ENCODE measurements around the gene GNL2. TPM values are rescaled to one million over a fixed set of nuclear protein-coding genes. Genes with fewer than 3 reads are reported as not detected.
"Not testable (repeated sequence)": the region's sequence is repeated elsewhere in the genome, so short reads cannot be mapped to it uniquely, and the experiment has no call there.

Gene GNL2
- total and polyA plus RNA-seq, 4 donors: 14.8 to 29.2 (median 21.3) TPM

DNA sequence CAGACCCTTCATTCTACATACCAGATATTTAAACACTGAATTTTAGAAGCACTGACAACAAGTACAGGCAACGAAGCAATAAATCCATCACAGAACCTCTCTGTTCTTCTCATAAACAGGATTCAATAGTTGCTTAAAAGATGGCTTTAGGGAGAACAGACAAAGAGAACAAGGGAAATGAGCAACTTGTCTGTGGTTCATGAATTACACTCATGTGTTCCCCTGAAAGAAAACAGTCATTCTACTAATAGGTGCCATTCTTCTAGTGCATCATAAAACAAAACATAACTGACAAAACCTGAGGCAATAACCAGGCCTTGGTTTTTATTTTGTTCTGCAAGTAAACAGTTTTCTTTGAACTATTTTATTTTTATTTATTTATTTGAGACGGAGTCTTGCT, 6.8 kb downstream of the GNL2 start:
- peaks cover 0 to 2% (median under 1%) of the 10 kb centered on the region in 4 donors for H3K4me1 ChIP-seq (ENCODE audit: control insufficient read depth in 4 of 4, insufficient read depth in 4 of 4, low read length in 3 of 4)
- no peaks in the 10 kb centered on the region for H3K27me3 ChIP-seq (ENCODE audit: control insufficient read depth in 4 of 4, insufficient read depth in 4 of 4, low read length in 3 of 4)
- H3K9ac ChIP-seq (ENCODE audit: low read depth in 1 of 2, low read length in 2 of 2): no peak overlapping the region
- no peak overlapping the region for H3K4me3 ChIP-seq (ENCODE audit: low read depth in 1 of 3, low read length in 3 of 3)
- H3K36me3 ChIP-seq (ENCODE audit: control insufficient read depth in 4 of 4, insufficient read depth in 3 of 4, low read depth in 1 of 4, low read length in 3 of 4): peaks cover 6 to 70% (median 54%) of the 10 kb centered on the region in 4 donors
- TF ChIP-seq HNF4G (IDR thresholded peaks at IDR 0.05) (no peak), REST (IDR thresholded peaks at IDR 0.05) (no peak), FOXA2 (IDR thresholded peaks at IDR 0.05) (no peak)
- WGBS: 95% methylated on average over 2 of the region's 2 CpGs
- DNase-seq (ENCODE audit: low spot score): no peak
- no peaks in the 10 kb centered on the region for H3K9me3 ChIP-seq (ENCODE audit: control insufficient read depth in 4 of 4, low read length in 3 of 4)
- no peak overlapping the region for H3K27ac ChIP-seq (ENCODE audit: low read depth in 1 of 2, low read length in 2 of 2)

GRCh38 chr1:37584544-37584943, 11.2 kb downstream of the GNL2 start:
- not testable (repeated sequence) for H3K9ac ChIP-seq (ENCODE audit: low read depth in 1 of 2, low read length in 2 of 2); H3K9me3 ChIP-seq (ENCODE audit: control insufficient read depth in 4 of 4, low read length in 3 of 4); H3K4me3 ChIP-seq (ENCODE audit: low read depth in 1 of 3, low read length in 3 of 3); DNase-seq (ENCODE audit: low spot score); H3K27ac ChIP-seq (ENCODE audit: low read depth in 1 of 2, low read length in 2 of 2); H3K4me1 ChIP-seq (ENCODE audit: control insufficient read depth in 4 of 4, insufficient read depth in 4 of 4, low read length in 3 of 4); H3K27me3 ChIP-seq (ENCODE audit: control insufficient read depth in 4 of 4, insufficient read depth in 4 of 4, low read length in 3 of 4)
- 91% methylated on average over 4 of the region's 4 CpGs for WGBS
- H3K36me3 ChIP-seq (ENCODE audit: control insufficient read depth in 4 of 4, insufficient read depth in 3 of 4, low read depth in 1 of 4, low read length in 3 of 4): peaks cover 7 to 79% (median 64%) of the 10 kb centered on the region in 4 donors

- 92% methylated on average over 5 of the region's 5 CpGs for WGBS
- no peaks in the 10 kb centered on the region for H3K9me3 ChIP-seq (ENCODE audit: control insufficient read depth in 4 of 4, low read length in 3 of 4)
- H3K27me3 ChIP-seq (ENCODE audit: control insufficient read depth in 4 of 4, insufficient read depth in 4 of 4, low read length in 3 of 4): no peaks in the 10 kb centered on the region
- no peaks in the 10 kb centered on the region for H3K4me1 ChIP-seq (ENCODE audit: control insufficient read depth in 4 of 4, insufficient read depth in 4 of 4, low read length in 3 of 4)
- H3K9ac ChIP-seq (ENCODE audit: low read depth in 1 of 2, low read length in 2 of 2): no peak overlapping the region
- TF ChIP-seq ZBTB33 (IDR thresholded peaks at IDR 0.05) (no peak), GABPA (IDR thresholded peaks at IDR 0.05 in 1 of 2, conservative IDR thresholded peaks at IDR 0.05 in 1 of 2) (no peak), HNF4A (conservative IDR thresholded peaks at IDR 0.05) (no peak), REST (IDR thresholded peaks at IDR 0.05) (no peak), YY1 (IDR thresholded peaks at IDR 0.05) (no peak), FOXA1 (IDR thresholded peaks at IDR 0.05) (no peak), NR2F2 (IDR thresholded peaks at IDR 0.05) (no peak), FOXA2 (IDR thresholded peaks at IDR 0.05) (no peak), JUND (IDR thresholded peaks at IDR 0.05) (no peak), RAD21 (IDR thresholded peaks at IDR 0.05) (no peak), EGR1 (IDR thresholded peaks at IDR 0.05; ENCODE audit: low read depth in 2 of 2) (no peak), HNF4G (IDR thresholded peaks at IDR 0.05) (no peak), SP1 (IDR thresholded peaks at IDR 0.05) (no peak), RXRA (IDR thresholded peaks at IDR 0.05) (no peak), TAF1 (conservative IDR thresholded peaks at IDR 0.05) (no peak)
- TF ChIP-seq, protein P1, sequence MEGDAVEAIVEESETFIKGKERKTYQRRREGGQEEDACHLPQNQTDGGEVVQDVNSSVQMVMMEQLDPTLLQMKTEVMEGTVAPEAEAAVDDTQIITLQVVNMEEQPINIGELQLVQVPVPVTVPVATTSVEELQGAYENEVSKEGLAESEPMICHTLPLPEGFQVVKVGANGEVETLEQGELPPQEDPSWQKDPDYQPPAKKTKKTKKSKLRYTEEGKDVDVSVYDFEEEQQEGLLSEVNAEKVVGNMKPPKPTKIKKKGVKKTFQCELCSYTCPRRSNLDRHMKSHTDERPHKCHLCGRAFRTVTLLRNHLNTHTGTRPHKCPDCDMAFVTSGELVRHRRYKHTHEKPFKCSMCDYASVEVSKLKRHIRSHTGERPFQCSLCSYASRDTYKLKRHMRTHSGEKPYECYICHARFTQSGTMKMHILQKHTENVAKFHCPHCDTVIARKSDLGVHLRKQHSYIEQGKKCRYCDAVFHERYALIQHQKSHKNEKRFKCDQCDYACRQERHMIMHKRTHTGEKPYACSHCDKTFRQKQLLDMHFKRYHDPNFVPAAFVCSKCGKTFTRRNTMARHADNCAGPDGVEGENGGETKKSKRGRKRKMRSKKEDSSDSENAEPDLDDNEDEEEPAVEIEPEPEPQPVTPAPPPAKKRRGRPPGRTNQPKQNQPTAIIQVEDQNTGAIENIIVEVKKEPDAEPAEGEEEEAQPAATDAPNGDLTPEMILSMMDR (IDR thresholded peaks at IDR 0.05; ENCODE audit: low read depth, low read length, missing input control): no peak
- TF ChIP-seq, protein P2, sequence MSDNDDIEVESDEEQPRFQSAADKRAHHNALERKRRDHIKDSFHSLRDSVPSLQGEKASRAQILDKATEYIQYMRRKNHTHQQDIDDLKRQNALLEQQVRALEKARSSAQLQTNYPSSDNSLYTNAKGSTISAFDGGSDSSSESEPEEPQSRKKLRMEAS (IDR thresholded peaks at IDR 0.05): no peak
- TF ChIP-seq, protein P3, sequence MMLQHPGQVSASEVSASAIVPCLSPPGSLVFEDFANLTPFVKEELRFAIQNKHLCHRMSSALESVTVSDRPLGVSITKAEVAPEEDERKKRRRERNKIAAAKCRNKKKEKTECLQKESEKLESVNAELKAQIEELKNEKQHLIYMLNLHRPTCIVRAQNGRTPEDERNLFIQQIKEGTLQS (IDR thresholded peaks at IDR 0.05): no peak
- H3K4me3 ChIP-seq (ENCODE audit: low read depth in 1 of 3, low read length in 3 of 3): no peak overlapping the region
- peaks cover 20 to 89% (median 62%) of the 10 kb centered on the region in 4 donors for H3K36me3 ChIP-seq (ENCODE audit: control insufficient read depth in 4 of 4, insufficient read depth in 3 of 4, low read depth in 1 of 4, low read length in 3 of 4)
- H3K27ac ChIP-seq (ENCODE audit: low read depth in 1 of 2, low read length in 2 of 2): no peak overlapping the region
- DNase-seq (ENCODE audit: low spot score): no peak
These were observed 20.0 kb downstream of the GNL2 start for GRCh38 chr1:37575692-37576091.

All from liver (tissue), 9 donors.